ENCODE measurements around the gene SLC11A2.
"Not testable (repeated sequence)": the region's sequence is repeated elsewhere in the genome, so short reads cannot be mapped to it uniquely, and the experiment has no call there.

The SLC11A2 gene

DNA sequence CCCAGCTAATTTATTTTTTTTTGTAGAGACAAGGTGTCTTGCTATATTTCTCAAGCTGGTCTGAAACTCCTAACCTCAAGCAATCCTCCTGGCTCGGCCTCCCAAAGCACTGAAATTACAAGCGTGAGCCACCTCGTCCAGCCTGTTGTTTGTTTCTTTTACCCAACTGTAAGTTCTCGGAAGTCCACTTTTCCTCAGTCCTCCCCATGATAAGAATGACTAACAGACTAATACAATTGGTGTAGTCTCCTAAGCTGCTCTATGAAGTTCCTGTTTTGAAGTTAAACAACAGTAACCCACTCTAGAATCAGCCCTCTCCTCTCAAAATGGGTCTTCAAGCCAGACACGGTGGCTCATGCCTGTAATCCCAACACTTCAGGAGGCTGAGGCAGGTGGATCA lies 37.3 kb downstream of the SLC11A2 start:
- DNase-seq: no peak

DNA sequence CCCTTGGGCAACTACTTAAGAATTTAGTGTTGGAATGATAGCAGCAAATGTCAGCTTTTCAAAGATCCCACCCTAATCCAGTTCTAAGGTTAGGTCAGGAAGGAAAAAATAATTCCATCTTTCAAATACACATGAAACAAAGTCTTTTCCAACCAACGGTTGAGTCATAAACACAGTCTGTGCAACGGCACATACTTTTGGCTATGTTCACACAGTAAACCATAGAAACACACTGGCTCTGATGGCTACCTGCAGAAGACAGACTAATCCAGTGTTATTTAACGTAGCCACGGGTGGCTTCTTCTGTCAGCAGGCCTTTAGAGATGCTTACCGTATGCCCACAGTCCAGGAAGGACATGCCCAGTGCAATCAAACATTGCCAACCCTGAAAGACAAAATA lies 38.1 kb downstream of the SLC11A2 start:
- no peak for DNase-seq

DNA sequence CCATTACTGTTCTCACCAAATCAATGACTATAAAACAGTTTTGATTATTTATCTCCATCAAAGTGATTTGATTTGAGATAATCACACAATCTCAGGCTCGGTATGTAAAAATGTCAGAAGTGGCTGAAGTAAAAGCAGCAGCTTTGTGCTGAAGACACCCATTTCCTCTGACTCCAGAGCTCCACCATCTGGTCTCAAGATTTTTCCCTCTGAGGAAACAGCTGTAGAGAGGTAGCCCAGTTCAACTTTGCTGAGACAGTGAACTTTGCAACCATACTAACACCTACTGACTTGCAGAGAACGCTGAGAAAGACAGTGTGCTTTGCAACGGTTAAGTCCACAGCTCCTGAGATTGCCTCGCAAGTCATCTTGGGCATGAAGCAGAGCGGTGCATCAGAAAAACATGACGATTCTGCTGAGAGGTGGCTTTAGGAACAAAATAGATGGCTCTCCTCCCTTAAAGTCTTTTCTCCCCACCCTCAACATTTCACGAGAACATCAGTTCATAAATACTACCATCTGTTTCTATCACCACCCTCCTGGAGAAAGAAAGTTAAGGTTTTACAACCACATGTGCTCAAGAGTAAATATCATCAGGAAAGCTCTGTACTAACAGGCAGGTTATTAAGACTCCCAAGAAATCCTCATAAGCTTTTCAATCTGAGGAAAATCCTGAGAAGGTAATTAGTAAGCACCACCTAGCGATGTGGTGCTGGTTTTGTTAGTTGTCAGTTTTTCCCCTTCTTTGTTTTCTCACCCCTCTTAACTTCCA lies 39.0 kb downstream of the SLC11A2 start:
- DNase-seq: peak; percentile 44

DNA sequence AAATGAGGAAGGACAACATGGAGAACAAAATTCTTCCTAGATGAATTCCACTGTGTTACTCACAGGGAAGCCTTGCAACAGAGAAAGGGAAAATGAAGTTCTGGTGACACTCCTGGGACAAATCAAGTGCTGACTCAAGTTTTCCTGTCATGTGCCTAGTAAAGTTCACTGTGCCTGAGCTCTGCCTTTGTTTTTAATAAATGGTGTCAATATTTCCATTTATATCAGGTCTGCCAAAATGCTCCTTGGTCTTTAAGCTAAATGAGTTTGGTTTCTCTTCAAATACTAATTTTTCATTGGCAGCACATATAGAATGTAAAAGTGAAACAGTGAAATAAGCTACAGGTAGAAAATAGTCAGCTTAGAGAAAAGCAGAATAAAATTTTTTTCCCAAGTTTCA lies 40.9 kb downstream of the SLC11A2 start:
- DNase-seq: no peak

DNA sequence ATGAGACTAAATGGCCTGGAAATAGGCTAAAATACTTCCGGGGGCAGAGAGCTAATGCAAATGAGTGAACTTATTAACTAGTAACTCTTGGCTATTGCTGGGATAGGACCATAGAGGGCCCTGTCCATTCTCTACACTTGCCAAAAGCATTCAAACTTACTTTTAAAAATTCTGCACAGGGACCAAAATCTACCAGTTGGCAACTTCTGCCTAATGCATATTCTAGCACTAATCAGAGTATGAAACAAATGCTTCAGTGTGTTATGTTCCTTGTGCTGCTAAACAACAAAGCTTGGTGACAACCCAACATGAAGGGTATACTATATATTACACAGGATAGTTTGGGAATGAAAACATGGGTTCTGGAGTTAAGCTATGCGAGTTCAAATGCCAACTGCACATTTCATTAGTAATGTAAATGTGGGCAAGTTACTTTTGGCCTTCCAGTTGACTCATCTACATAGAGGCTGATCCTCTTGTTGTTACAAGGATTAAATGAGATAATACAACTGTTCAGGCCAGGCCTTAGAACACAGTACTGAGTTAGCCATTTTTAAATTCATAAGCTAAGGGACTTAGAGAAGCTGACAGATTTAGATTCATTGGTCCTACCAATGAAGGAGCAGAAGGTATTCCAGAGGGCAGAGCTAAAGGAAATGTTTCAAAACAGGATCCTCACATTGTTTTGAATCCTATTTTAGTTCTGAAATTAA lies 41.4 kb downstream of the SLC11A2 start:
- DNase-seq: no peak

DNA sequence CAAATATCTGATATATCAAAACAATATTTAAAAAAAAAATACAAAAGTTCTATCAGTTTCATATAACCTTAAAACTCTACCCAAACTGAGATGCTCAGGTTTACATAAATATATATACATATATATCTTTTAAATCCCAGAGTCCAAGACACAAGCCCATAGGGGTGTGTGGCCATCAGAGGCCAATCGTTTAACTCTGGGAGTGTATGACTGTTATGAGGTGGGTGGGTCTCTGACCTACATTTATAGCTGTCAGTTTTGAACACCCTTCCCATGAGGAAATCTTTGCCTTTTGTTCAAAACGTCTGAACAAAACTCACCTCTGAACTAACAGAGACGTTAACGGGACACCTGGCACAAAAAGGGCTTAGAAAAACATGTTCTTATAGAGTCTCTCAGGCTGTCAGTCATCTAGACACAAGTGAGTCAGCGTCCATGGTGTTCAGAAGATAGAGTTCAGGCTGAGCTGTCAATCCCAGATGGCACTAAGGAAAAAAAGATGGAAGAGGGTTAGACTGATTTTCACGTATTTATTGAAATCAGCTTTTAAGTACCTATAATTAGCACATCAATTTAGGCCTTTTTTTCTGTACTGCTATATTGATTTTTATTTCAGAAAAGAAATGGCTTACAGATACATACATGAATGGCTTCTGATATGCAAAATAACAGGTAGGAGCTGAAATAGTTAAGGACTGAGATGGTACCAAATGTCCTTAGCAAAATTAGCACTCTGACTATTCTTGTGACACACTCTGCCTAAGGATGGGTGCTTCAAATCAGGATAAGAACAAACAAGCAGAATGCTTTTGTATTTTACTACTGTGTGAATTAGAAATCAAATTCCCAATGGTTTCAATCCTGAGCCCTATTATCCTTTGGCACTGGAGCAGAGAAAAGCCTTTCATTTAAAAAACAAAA lies 44.6 kb downstream of the SLC11A2 start:
- no peak for DNase-seq

DNA sequence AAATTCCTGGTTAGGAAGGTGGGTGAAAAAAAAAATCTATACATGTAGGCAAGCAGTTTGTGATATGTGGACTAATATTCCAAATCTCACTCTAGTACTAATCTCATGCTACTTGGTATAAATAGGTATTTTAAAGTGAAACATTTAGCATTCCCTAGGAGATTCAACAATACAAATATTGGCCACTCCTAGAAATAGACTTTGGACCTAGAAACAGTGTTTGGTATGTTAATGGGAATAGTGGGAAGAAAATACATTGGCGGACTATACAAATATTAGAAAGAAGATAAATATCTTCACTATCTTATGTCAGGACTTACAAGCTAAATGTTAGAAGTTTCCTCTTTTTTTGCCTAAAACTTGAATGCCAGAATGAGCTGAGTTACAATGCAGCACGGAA lies 45.6 kb downstream of the SLC11A2 start:
- DNase-seq: no peak

DNA sequence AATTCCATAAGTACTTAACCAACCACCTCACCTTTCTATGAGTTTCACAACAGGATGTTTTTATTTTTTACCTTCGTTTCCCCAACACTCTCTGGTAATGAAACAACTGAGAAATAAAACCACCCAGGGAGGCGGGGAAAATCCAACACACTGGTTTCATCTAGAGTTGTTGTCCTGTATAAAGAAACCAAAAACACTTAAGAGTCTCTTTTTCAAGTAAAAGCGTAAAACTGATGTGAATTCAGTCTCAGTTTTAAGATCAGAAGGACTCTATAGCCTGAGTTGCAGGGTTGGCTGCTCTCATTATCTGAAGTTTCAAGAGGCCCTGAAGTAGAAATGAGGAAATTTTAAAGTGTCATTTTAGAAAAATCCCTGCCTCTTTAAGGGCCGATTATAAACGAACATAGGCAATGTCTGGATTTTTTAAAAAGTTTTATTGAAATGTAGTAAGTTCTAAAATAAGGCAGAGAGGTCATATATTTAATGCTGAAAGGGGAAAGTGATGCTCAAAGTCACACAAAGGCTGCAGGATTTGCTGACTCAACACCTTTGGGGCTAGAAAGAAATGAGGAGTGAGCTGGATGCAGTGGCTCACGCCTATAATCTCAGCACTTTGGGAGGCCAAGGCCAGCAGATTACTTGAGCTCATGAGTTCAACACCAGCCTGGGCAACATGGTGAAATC lies 46.7 kb downstream of the SLC11A2 start:
- DNase-seq: peak; percentile 8

DNA sequence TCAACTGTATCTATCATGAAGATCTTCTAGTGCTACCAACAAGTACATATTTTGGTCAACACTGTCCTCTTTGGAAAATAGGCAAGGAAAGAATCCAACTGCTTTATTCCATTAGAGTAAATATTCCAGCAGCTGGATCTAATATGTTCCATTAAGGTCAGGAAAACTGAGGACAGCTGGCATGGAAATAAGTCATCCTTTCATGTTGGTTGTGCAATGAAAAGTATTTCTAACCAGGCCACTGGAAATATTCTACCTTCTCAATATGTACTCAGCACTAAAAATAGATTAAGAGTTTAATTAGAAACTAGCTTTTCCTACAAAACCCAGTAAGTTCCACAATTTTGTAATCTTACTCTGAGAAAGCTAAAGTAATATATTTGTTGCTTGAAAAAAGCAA lies 54.2 kb downstream of the SLC11A2 start:
- DNase-seq: no peak

DNA sequence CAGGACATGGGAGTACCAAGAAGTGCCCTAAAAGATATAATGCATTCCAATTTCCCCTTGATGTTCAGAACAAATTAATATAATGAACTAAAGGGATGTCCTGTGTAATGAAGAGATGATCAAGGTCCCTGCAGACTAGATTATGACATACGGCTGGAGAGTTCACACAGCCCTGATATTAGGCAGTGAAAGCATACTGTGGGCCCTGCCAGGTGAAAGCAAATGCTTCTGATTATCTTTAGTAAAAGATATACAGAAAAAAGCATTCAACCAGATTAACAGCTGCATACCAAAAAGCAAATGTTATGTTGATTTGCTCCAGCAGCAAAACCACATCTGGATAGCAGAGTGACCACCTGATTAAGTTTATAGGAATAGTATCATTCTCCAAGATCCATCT lies 61.8 kb downstream of the SLC11A2 start:
- DNase-seq: no peak

DNA sequence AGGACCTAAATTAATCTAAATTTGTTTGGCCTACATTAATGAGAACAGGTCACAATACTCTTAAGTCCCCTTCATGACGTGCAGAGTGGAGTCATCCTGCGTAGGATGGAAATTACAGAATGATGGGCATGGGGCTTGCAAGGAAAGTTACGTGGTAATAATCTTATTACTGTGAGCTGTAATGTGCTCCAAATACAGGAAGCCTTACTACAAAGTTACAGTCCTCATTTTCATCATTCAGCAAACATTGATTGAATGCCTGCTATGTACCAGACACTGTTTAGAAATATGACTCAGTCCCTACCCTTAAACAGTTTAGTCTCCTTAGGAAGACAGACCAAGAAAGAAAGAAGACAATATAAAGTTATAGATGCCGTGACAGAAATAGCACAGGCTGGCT lies 64.5 kb downstream of the SLC11A2 start:
- DNase-seq: no peak

DNA sequence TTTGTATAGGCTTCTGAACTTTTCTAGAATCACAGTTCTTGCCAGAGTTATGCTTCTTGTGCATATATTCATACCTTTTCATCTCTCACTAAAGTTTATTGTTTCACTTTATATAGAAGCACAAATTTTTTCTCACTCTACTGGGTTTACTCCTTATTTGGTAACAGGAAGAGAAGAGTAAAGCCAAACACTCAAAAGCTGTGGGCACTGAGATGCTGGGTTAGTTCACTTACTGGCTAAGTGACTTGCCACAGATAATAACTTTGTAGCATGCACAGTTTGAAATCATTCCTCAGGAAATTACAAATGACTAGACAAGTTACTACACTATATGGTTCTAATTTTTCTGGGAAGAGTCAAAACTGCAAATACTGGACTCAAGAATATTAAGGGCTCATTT lies 66.1 kb downstream of the SLC11A2 start:
- DNase-seq: no peak

DNA sequence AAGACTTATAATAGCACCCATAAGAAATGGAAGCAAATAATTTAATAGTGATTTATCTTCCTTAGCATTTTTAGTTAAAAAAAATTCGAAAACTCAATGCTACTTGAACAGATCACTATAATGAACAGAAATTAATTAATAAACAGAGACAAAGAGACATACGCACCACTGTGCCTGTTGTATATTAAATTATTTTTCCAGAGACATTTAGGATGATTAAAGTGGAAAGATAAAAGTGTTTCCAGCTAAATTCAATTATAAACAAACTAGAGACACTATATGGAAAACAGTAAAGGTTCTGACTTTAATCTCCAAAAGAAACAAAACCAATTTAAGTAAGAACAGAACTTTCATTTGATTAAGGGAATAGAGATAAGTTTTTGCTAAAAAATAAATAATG lies 70.5 kb downstream of the SLC11A2 start:
- no peak for DNase-seq

DNA sequence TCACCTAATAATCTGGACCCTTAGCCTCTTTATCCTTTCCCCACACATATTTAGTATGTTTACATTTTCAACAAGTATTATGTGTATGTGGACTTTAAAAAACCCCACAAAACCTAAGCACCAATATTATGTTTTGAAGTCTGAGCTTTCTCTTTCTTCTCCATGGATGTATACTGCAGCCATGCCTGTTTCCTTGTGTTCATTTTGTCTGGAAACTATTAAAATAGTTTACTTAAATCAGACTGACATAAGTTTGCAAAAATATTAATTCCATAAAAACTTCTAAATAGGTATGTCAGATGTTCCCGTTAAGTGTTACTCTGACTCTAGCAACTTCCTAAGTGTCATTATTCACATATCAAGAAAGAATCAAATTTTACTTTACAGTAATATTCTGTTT lies 70.9 kb downstream of the SLC11A2 start:
- DNase-seq: no peak

DNA sequence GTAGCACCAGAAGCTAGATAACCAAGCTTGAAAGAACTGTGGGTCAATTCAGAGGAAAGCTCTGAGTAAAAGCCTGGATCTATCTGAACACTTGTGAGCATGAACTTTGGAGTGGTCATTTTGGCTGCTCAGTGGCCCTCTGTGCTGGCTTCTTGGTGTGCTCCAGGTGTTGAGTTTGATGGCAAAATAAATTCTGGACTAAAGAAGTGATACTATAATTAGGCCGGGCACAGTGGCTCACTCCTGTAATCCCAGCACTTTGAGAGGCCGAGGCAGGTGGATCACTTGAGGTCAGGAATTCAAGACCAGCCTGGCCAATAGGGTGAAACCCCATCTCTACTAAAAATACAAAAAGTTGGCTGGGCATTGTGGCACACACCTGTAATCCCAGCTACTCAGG lies 71.4 kb downstream of the SLC11A2 start:
- DNase-seq: not testable (repeated sequence)

DNA sequence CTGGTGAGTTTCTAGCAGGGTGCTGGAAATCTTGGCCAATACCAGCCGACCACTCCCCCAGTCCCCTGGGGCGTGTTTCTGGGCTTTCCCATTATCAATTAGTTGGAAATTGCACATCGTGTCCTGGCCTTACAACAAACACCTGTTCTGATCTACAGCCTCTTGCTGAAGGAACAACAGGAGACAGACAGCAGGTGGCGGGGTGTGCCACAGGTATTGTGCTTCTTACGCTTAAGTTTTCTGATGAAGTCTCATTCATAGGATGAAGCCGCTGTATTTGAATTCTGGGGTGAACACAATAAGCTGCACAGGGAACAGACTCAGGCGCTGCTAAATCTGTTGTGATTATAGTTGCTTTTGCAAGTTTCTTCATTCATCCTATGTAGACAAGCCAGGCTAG lies 73.1 kb downstream of the SLC11A2 start:
- no peak for DNase-seq

DNA sequence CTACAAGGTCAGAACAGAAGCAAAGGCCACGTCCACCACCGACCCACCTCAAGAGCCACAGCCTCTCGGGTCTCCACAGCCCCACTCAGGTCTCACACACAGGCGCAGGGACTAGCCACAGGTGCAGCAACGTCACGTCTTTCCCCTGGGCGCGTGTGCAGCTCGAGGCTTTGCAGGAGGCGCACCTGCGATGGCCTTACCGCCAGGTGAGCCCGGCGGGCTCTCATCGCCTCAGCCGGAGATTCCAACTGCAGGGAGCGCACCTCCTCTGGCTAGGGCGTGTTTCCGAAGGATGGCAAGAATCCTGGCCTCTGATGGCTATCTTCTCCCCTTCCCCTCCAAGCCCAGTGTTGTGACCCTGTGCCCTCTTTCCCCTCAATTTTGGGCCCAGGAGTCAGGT lies 73.7 kb downstream of the SLC11A2 start, which contains the start of gene HIGD1C:
Gene HIGD1C (plus strand): TSS at position 35 of the 400 bp plus-strand sequence. CDS start 1,455 bp downstream, outside the sequence.
- no peak for DNase-seq

DNA sequence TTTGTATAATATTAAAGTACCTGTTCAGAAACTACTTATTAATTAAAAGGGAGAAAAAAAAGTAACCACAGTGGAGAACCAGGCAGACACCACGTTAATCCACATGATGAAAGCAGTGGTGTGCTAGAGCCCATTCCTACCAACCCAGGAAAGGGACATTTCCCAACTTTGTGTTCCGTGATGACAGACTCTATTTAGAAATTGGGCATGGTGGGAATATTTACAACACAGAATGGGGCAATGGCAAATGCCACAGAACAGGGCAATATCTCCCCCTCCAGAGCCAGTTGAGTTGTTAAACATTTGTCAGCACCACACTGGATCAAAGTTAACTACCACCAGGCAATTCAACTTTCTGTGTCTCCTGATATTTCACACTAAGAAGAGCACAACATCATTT lies 75.1 kb downstream of the SLC11A2 start:
- DNase-seq: no peak

DNA sequence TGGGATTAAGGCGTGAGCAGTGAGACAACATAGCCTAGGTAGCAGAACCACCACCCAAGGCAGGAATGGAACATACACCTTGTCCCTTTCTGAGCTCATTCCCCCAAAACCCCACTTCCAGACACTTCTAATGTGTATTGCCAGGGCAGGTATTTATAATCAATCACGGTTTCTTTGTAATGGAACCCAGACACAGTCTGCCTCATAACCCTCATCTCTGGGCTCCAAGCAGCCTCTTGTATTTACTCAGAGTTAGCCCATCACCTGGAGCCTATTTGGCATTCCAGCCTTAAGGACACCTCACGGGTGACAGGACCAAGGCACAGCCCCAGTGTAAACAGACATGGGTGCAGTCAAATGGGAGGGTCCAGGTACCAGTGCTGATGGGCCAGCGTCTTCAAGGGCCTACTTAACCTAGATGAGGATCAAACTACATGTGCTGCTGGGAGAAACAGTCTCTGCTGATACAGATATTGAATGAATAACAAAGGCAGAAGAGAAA lies 76.3 kb downstream of the SLC11A2 start:
- DNase-seq: no peak

DNA sequence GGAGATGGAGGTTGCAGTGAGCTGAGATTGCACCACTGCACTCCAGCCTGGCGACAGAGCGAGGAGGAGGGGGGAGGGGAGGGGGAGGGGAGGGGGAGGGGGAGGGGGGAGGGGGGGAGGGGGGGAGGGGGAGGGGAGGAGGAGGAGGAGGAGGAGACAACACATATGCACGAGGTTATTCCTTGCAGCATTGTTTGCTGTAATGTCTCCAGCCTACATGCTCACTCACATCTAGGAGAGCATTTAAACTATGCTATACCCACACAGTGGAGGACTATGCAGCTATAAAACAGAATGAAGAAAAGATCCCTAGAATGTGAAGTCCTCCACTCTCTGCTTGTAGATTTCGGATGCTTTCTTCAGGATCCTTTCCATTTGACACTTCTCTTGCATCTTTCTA lies 77.4 kb downstream of the SLC11A2 start:
- DNase-seq: no peak

DNA sequence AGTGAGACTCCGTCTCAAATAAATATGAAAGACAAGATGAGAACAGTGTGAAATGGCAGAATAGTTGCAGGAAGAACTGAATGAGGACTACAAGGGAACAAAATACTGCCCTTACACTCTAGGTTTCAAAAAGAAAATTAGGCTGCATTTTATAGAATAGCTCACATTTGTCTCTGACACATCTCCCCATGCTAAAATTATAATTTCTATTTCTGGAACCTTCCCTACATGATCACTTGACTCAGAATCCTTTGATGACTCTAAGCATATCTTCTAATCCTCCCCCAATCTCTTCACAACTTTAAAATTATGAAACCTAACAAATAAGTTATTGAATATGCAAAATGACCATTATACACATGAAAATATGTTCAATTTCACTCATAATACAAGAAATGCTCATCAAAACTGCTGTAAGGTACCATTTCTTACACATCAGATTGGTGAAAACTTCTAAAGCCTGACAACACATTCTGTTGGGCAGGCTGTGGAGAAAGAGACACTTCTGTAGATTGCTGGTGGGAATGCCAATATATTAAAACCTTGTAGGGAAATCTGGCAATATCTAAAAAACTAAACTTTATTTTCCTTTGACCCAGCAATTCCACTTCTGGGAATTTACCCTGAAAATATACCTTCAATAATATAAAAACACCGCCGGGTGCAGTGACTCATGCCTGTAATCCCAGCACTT lies 78.1 kb downstream of the SLC11A2 start:
- no peak for DNase-seq

DNA sequence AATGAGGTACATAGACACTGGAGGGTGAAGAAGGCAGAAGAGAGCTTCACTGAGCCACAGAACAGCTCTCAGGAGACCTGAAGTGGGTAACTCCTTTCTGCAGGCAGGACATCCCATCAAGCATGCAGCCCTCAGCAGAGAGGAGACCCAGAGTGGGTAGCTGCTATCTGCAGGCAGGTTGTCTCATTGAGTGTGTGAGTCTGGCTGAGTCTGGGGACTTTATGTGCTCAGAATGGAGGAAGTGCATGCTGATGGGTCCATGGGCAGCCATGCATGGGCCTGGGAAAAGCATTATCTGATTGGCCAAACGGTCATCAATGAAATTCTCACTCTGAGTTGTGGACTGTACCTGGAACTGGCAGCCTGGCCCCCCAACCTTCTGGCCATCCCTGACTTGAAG lies 88.5 kb downstream of the SLC11A2 start:
- DNase-seq: no peak

Data from CD4-positive, alpha-beta T cell treated with Interleukin-21 for 1 hour (primary cell).